Endothelial cell of umbilical vein (primary cell): ENCODE data around the gene GRID1.

ENCODE experiments used
- EZH2 ChIP-seq: IDR thresholded peaks from 2 replicates; pipeline ENCODE4 v1.6.1; 2012; ENCODE audit warnings: borderline replicate concordance, low read depth, mild to moderate bottlenecking, moderate library complexity, low read length, inconsistent platforms; ENCODE audit not compliant: severe bottlenecking
- FOS ChIP-seq: IDR thresholded peaks from 2 replicates; pipeline ENCODE4 v1.6.1; 2011; ENCODE audit warnings: mild to moderate bottlenecking, low read length, moderate library complexity, borderline replicate concordance; ENCODE audit not compliant: insufficient read depth
- GATA2 ChIP-seq: IDR thresholded peaks from 2 replicates; pipeline ENCODE4 v1.7.0; 2011; ENCODE audit warnings: low read depth, mild to moderate bottlenecking, moderate library complexity, mixed read lengths, low read length; ENCODE audit not compliant: insufficient read length, insufficient read depth
- JUN ChIP-seq: IDR thresholded peaks from 2 replicates; pipeline ENCODE4 v1.6.1; 2011; ENCODE audit warnings: borderline replicate concordance, low read depth; ENCODE audit not compliant: insufficient read length, insufficient read depth
- MAX ChIP-seq: IDR thresholded peaks from 2 replicates; pipeline ENCODE4 v1.6.1; 2011; ENCODE audit not compliant: insufficient read depth, insufficient read length
- MYC ChIP-seq: IDR thresholded peaks from one replicate; pipeline ENCODE4 v1.6.1; 2011; ENCODE audit warnings: mild to moderate bottlenecking, low read depth, low read length
- POLR2A ChIP-seq: IDR thresholded peaks from 2 replicates; pipeline ENCODE4 v1.6.1; 2012; ENCODE audit warnings: low read depth, mild to moderate bottlenecking, control low read depth, low read length
- POLR2AphosphoS5 ChIP-seq: IDR thresholded peaks from 2 replicates; pipeline ENCODE4 v1.6.1; 2012; ENCODE audit warnings: low read depth, mild to moderate bottlenecking, control low read depth, low read length, moderate library complexity; ENCODE audit not compliant: insufficient read depth
- TF ChIP-seq, protein P1 (sequence below), 2 donors: IDR thresholded peaks; 1 replicate in 1 of 2; 2 replicates in 1 of 2; pipeline ENCODE4 v1.5.1; 2011; ENCODE audit warnings: low read length in 2 of 2, mild to moderate bottlenecking in 2 of 2, moderate library complexity in 2 of 2, control low read depth in 1 of 2, inconsistent platforms in 1 of 2, low read depth in 1 of 2; ENCODE audit not compliant: insufficient read depth in 1 of 2; ENCODE audit errors: extremely low read depth in 1 of 2

GRCh38 chr10:85858776-85859515, 507.6 kb downstream of the GRID1 start:
- no peak for TF ChIP-seq POLR2AphosphoS5
- no peak for TF ChIP-seq POLR2A
- no peak for TF ChIP-seq JUN
- TF ChIP-seq, protein P1, sequence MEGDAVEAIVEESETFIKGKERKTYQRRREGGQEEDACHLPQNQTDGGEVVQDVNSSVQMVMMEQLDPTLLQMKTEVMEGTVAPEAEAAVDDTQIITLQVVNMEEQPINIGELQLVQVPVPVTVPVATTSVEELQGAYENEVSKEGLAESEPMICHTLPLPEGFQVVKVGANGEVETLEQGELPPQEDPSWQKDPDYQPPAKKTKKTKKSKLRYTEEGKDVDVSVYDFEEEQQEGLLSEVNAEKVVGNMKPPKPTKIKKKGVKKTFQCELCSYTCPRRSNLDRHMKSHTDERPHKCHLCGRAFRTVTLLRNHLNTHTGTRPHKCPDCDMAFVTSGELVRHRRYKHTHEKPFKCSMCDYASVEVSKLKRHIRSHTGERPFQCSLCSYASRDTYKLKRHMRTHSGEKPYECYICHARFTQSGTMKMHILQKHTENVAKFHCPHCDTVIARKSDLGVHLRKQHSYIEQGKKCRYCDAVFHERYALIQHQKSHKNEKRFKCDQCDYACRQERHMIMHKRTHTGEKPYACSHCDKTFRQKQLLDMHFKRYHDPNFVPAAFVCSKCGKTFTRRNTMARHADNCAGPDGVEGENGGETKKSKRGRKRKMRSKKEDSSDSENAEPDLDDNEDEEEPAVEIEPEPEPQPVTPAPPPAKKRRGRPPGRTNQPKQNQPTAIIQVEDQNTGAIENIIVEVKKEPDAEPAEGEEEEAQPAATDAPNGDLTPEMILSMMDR (IDR thresholded peaks at IDR 0.05; ENCODE audit: extremely low read depth in 1 of 2, insufficient read depth in 1 of 2, low read depth in 1 of 2, low read length in 2 of 2), result no peak
- no peak for TF ChIP-seq EZH2
- TF ChIP-seq MAX, result no peak
- TF ChIP-seq MYC, result no peak
- no peak for TF ChIP-seq FOS
- no peak for TF ChIP-seq GATA2
